Measurements from ENCODE around the gene KIF5A.

Gene KIF5A

GRCh38 chr12:57530396-57531142 is 19.3 kb upstream of the KIF5A start:
- TF ChIP-seq, protein P1, sequence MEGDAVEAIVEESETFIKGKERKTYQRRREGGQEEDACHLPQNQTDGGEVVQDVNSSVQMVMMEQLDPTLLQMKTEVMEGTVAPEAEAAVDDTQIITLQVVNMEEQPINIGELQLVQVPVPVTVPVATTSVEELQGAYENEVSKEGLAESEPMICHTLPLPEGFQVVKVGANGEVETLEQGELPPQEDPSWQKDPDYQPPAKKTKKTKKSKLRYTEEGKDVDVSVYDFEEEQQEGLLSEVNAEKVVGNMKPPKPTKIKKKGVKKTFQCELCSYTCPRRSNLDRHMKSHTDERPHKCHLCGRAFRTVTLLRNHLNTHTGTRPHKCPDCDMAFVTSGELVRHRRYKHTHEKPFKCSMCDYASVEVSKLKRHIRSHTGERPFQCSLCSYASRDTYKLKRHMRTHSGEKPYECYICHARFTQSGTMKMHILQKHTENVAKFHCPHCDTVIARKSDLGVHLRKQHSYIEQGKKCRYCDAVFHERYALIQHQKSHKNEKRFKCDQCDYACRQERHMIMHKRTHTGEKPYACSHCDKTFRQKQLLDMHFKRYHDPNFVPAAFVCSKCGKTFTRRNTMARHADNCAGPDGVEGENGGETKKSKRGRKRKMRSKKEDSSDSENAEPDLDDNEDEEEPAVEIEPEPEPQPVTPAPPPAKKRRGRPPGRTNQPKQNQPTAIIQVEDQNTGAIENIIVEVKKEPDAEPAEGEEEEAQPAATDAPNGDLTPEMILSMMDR (IDR thresholded peaks at IDR 0.05; ENCODE audit: low read depth, low read length, missing control alignments), result no peak
- H3K27me3 ChIP-seq (replicated peaks), result no peaks in the 10 kb centered on the region
- in situ Hi-C loops (cut with HindIII; ENCODE audit: low pct_ligation_motif_present, low sequenced_read_pairs), result no loop called here
- DNase-seq, result no peak
- H3K4me3 ChIP-seq (ENCODE audit: low read depth, low read length), result no peak overlapping the region
- no peak overlapping the region for H3K27ac ChIP-seq
- H3K36me3 ChIP-seq (replicated peaks), result peaks cover 81% of the 10 kb centered on the region

GRCh38 chr12:57531836-57532235 is 18.0 kb upstream of the KIF5A start:
- Histone ChIP-seq H3K36me3 (replicated peaks) (peaks cover 78% of the 10 kb centered on the region), H3K27ac (no peak overlapping the region), H3K27me3 (replicated peaks) (no peaks in the 10 kb centered on the region), H3K4me3 (ENCODE audit: low read depth, low read length) (no peak overlapping the region)
- TF ChIP-seq, protein P1 (IDR thresholded peaks at IDR 0.05; ENCODE audit: low read depth, low read length, missing control alignments), result no peak
- DNase-seq, result no peak
- in situ Hi-C loops (cut with HindIII; ENCODE audit: low pct_ligation_motif_present, low sequenced_read_pairs), result no loop called here

DNA sequence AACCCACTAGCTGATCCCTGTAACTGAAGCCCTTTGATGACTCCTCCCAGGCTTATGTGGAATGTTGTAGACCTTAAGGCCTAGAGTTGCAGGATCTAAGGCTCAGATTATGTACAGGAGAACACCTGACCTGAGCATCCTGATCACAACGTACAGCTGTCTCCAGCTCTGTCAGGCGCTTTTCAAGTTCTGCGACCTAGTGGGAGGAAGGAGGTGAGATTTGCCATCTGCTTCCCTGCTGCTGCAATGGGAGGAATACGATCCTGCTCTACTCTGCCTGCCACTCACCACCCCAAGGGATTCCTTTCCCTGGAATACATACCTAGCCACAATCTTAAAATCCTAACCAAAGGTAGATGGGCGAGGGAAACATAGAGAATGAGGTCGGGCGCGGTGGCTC is 16.7 kb upstream of the KIF5A start:
- DNase-seq, result no peak
- H3K36me3 ChIP-seq (replicated peaks), result peaks cover 71% of the 10 kb centered on the region
- H3K4me3 ChIP-seq (ENCODE audit: low read depth, low read length), result no peak overlapping the region
- no peaks in the 10 kb centered on the region for H3K27me3 ChIP-seq (replicated peaks)
- TF ChIP-seq, protein P1 (IDR thresholded peaks at IDR 0.05; ENCODE audit: low read depth, low read length, missing control alignments), result no peak
- H3K27ac ChIP-seq, result no peak overlapping the region
- in situ Hi-C loops (cut with HindIII; ENCODE audit: low pct_ligation_motif_present, low sequenced_read_pairs), result no loop called here

DNA sequence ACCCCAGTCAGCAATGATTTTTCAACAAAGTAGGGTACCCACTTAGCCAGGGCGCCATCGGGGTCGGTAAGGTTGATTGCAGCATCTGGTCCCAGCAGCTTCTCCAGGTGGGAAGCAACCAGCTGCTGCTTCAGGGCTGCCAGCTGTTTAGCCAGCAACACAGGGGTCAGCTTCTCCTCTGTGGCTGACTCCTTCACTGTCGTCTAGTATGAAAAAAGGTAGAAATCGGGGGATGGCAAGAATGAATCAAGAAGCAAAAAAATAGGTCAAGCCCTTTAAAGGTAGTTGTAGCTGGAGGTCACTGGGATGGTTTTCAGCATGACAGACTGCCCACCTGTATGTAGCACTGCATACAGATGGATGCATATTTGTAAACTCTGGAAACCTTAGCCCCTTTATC is 15.6 kb upstream of the KIF5A start:
- TF ChIP-seq, protein P1 (IDR thresholded peaks at IDR 0.05; ENCODE audit: low read depth, low read length, missing control alignments), result no peak
- H3K36me3 ChIP-seq (replicated peaks), result peaks cover 71% of the 10 kb centered on the region
- no peaks in the 10 kb centered on the region for H3K27me3 ChIP-seq (replicated peaks)
- no peak overlapping the region for H3K4me3 ChIP-seq (ENCODE audit: low read depth, low read length)
- no peak overlapping the region for H3K27ac ChIP-seq
- DNase-seq, result no peak
- in situ Hi-C loops (cut with HindIII; ENCODE audit: low pct_ligation_motif_present, low sequenced_read_pairs), result no loop called here

GRCh38 chr12:57534991-57535543 is 14.8 kb upstream of the KIF5A start:
- Histone ChIP-seq H3K36me3 (replicated peaks) (peaks cover 73% of the 10 kb centered on the region), H3K27ac (no peak overlapping the region), H3K4me3 (ENCODE audit: low read depth, low read length) (no peak overlapping the region), H3K27me3 (replicated peaks) (no peaks in the 10 kb centered on the region)
- in situ Hi-C loops (cut with HindIII; ENCODE audit: low pct_ligation_motif_present, low sequenced_read_pairs), result no loop called here
- no peak for DNase-seq
- TF ChIP-seq, protein P1 (IDR thresholded peaks at IDR 0.05; ENCODE audit: low read depth, low read length, missing control alignments), result no peak
